GM10248 (cell line): ENCODE measurements around the gene PIK3R4.

Source experiments
- CTCF ChIA-PET: fragments of 300-600 bp; sonication (Branson Sonifier 250); formaldehyde crosslinking; extraction: SDS; loops from one replicate; lab custom pipeline; 2021; ENCODE audit warnings: antibody characterized with exemption; lab: Yijun Ruan, JAX
- POLR2A ChIA-PET: fragments of 350-650 bp; sonication (Branson Sonifier 250); formaldehyde crosslinking; extraction: SDS; loops from one replicate; lab custom pipeline; 2020; ENCODE audit warnings: antibody characterized with exemption; lab: Yijun Ruan, JAX
- DNase-seq: peaks from one replicate; pipeline ENCODE4 v3.0.0; 2012; ENCODE audit errors: extremely low spot score
- CTCF ChIP-seq: IDR thresholded peaks from 2 replicates; pipeline ENCODE4 v1.5.1; 2012; ENCODE audit warnings: mild to moderate bottlenecking, low read depth; ENCODE audit errors: extremely low read depth, missing control alignments, control extremely low read depth

The PIK3R4 gene

GRCh38 chr3:130635285-130635684 is 111.3 kb downstream of the PIK3R4 start:
- DNase-seq = no peak
- no peak for TF ChIP-seq CTCF
- ChIA-PET POLR2A (no interaction called here), CTCF (no interaction called here)
